HEK293 (cell line): ENCODE results near the gene PRKCZ.

Experiments used
- CTCF ChIA-PET: fragments of 350-600 bp; formaldehyde crosslinking; extraction: SDS; loops from one replicate; lab custom pipeline; 2021; ENCODE audit warnings: antibody characterized with exemption; lab: Yijun Ruan, JAX
- POLR2A ChIA-PET: fragments of 300-600 bp; formaldehyde crosslinking; extraction: SDS; loops from one replicate; lab custom pipeline; 2020; ENCODE audit warnings: antibody characterized with exemption, inconsistent platforms; lab: Yijun Ruan, JAX
- H3K27ac ChIP-seq: fragments of 200-500 bp; sonication (Bioruptor generic); 2 replicates; pipeline ENCODE4 v1.5.1; 2014; ENCODE audit warnings: low read depth, low read length, control low read depth, inconsistent platforms; ENCODE audit errors: extremely low read depth
- H3K36me3 ChIP-seq, 2 experiments: fragments of 200-500 bp in 1 of 2; sonication (Bioruptor generic) in 1 of 2; 1 replicate in 1 of 2; 2 replicates in 1 of 2; pipeline ENCODE4 v1.5.1; 2014 to 2017; ENCODE audit warnings: inconsistent platforms in 2 of 2, low read length in 2 of 2; ENCODE audit not compliant: control insufficient read depth in 2 of 2, insufficient read depth in 1 of 2
- H3K4me1 ChIP-seq: fragments of 200-500 bp; sonication (Bioruptor generic); 2 replicates; pipeline ENCODE4 v1.5.1; 2014; ENCODE audit warnings: mild to moderate bottlenecking, low read length, inconsistent platforms; ENCODE audit not compliant: control insufficient read depth, insufficient read depth
- H3K4me3 ChIP-seq: 2 replicates; pipeline ENCODE4 v1.5.1; 2011; ENCODE audit warnings: low read depth, mild to moderate bottlenecking, control low read depth, low read length, moderate library complexity
- H3K9me3 ChIP-seq: fragments of 200-500 bp; sonication (Bioruptor generic); 2 replicates; pipeline ENCODE4 v1.5.1; 2014; ENCODE audit warnings: low read depth, low read length, inconsistent platforms; ENCODE audit not compliant: control insufficient read depth, insufficient read depth
- CTCF ChIP-seq: fragments of 450-650 bp; formaldehyde crosslinking; IDR thresholded peaks from 2 replicates; pipeline ENCODE4 v1.5.1; 2016; ENCODE audit warnings: missing biosample characterization, missing genetic modification characterization
- PRDM2 ChIP-seq: fragments of 450-650 bp; formaldehyde crosslinking; IDR thresholded peaks from 2 replicates; pipeline ENCODE4 v1.5.1; 2016; ENCODE audit warnings: missing biosample characterization, missing genetic modification characterization, borderline replicate concordance
- RBAK ChIP-seq: fragments of 450-650 bp; formaldehyde crosslinking; IDR thresholded peaks from 2 replicates; pipeline ENCODE4 v1.5.1; 2016; ENCODE audit warnings: missing biosample characterization, missing genetic modification characterization
- REST ChIP-seq: fragments of 450-650 bp; formaldehyde crosslinking; IDR thresholded peaks from 2 replicates; pipeline ENCODE4 v1.5.1; 2016; ENCODE audit warnings: missing biosample characterization, missing genetic modification characterization
- ZBTB8A ChIP-seq: fragments of 450-650 bp; formaldehyde crosslinking; IDR thresholded peaks from 2 replicates; pipeline ENCODE4 v1.5.1; 2016; ENCODE audit warnings: missing biosample characterization, missing genetic modification characterization
- ZNF10 ChIP-seq: fragments of 450-650 bp; formaldehyde crosslinking; IDR thresholded peaks from 2 replicates; pipeline ENCODE4 v1.5.1; 2017; ENCODE audit warnings: missing biosample characterization, missing genetic modification characterization
- ZNF148 ChIP-seq: fragments of 450-650 bp; formaldehyde crosslinking; IDR thresholded peaks from 2 replicates; pipeline ENCODE4 v1.5.0; 2017; ENCODE audit warnings: missing biosample characterization, missing genetic modification characterization, borderline replicate concordance
- ZNF2 ChIP-seq: fragments of 450-650 bp; formaldehyde crosslinking; IDR thresholded peaks from 2 replicates; pipeline ENCODE4 v1.5.1; 2016; ENCODE audit warnings: missing biosample characterization, missing genetic modification characterization
- ZNF214 ChIP-seq: fragments of 450-650 bp; formaldehyde crosslinking; IDR thresholded peaks from 2 replicates; pipeline ENCODE4 v1.5.1; 2017; ENCODE audit warnings: missing biosample characterization, mild to moderate bottlenecking, missing genetic modification characterization, borderline replicate concordance
- ZNF280C ChIP-seq: fragments of 450-650 bp; formaldehyde crosslinking; IDR thresholded peaks from 2 replicates; pipeline ENCODE4 v1.5.1; 2016; ENCODE audit warnings: missing biosample characterization, missing genetic modification characterization
- TF ChIP-seq, protein P1 (sequence below): fragments of 450-650 bp; formaldehyde crosslinking; IDR thresholded peaks from 2 replicates; pipeline ENCODE4 v1.5.1; 2017; ENCODE audit warnings: missing biosample characterization, missing genetic modification characterization

Gene PRKCZ

GRCh38 chr1:2086446-2087078 lies 36.4 kb downstream of the PRKCZ start:
- H3K4me1 ChIP-seq = no peaks in the 10 kb centered on the region
- H3K27ac ChIP-seq = no peak overlapping the region
- H3K36me3 ChIP-seq = peaks cover 0 to 3% of the 10 kb centered on the region in 2 experiments; a peak in 1 of 3 replicates
- TF ChIP-seq CTCF (no peak), PRDM2 (tag by site-specific recombination) (no peak)
- CTCF ChIA-PET = no interaction called here
- H3K4me3 ChIP-seq = no peak overlapping the region
- no peaks in the 10 kb centered on the region for H3K9me3 ChIP-seq
- POLR2A ChIA-PET = no interaction called here

DNA sequence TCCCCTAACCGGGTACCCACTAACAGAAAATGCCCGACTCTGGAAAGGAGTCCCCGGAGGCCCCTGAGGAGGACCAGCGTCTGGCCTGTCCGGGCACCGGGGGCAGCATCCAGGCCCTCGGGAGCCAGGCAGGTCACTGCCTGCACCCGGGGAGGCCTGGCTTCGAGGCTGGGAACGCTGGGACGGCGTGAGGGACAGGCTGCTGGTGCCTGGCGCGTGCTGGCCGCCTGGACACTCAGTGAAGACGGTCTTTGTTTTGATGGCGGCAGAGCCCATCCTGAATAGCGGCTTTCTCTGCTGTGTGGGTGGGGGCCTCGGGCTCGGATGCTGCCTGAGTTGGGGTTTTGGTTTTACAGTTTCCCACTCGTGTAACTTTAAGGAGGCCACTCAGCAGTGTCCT lies 37.6 kb downstream of the PRKCZ start:
- Histone ChIP-seq H3K4me3 (no peak overlapping the region), H3K9me3 (no peaks in the 10 kb centered on the region), H3K4me1 (no peaks in the 10 kb centered on the region), H3K27ac (no peak overlapping the region), H3K36me3 (peaks cover 0 to 3% of the 10 kb centered on the region in 2 experiments; a peak in 1 of 3 replicates)
- ChIA-PET CTCF (no interaction called here), POLR2A (no interaction called here)
- TF ChIP-seq ZNF2 (tag by site-specific recombination) (no peak), REST (no peak), RBAK (tag by site-specific recombination) (no peak), CTCF (no peak), ZNF214 (tag by site-specific recombination) (no peak), ZNF148 (tag by site-specific recombination) (no peak), ZBTB8A (tag by site-specific recombination) (no peak), ZNF280C (tag by site-specific recombination) (no peak), ZNF10 (no peak)
- TF ChIP-seq, protein P1, sequence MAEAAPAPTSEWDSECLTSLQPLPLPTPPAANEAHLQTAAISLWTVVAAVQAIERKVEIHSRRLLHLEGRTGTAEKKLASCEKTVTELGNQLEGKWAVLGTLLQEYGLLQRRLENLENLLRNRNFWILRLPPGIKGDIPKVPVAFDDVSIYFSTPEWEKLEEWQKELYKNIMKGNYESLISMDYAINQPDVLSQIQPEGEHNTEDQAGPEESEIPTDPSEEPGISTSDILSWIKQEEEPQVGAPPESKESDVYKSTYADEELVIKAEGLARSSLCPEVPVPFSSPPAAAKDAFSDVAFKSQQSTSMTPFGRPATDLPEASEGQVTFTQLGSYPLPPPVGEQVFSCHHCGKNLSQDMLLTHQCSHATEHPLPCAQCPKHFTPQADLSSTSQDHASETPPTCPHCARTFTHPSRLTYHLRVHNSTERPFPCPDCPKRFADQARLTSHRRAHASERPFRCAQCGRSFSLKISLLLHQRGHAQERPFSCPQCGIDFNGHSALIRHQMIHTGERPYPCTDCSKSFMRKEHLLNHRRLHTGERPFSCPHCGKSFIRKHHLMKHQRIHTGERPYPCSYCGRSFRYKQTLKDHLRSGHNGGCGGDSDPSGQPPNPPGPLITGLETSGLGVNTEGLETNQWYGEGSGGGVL = no peak
